Hepatic stellate cell (primary cell): ENCODE data around the gene ASAP2.

Experiments
- DNase-seq: peaks from one replicate; pipeline ENCODE4 v3.0.0; 2011; ENCODE audit warnings: low spot score

The ASAP2 gene

GRCh38 chr2:9184361-9184760, 22.3 kb upstream of the ASAP2 start:
- no peak for DNase-seq

GRCh38 chr2:9187620-9188214, 18.9 kb upstream of the ASAP2 start:
- DNase-seq: no peak

GRCh38 chr2:9188823-9189222, 17.8 kb upstream of the ASAP2 start:
- no peak for DNase-seq

- DNase-seq: no peak
Observed at GRCh38 chr2:9189901-9190300, 16.7 kb upstream of the ASAP2 start.

- DNase-seq: peak; percentile 90
Observed at GRCh38 chr2:9191041-9191481, 15.6 kb upstream of the ASAP2 start.

GRCh38 chr2:9192712-9193111, 13.9 kb upstream of the ASAP2 start:
- DNase-seq: no peak

GRCh38 chr2:9194352-9194751, 12.3 kb upstream of the ASAP2 start:
- DNase-seq: no peak

GRCh38 chr2:9196637-9197036, 10.0 kb upstream of the ASAP2 start:
- DNase-seq: no peak

GRCh38 chr2:9197916-9198315, 8.7 kb upstream of the ASAP2 start:
- DNase-seq: no peak

GRCh38 chr2:9199716-9200632, 6.6 kb upstream of the ASAP2 start:
- DNase-seq: no peak

GRCh38 chr2:9200633-9201015, 6.0 kb upstream of the ASAP2 start:
- DNase-seq: no peak

- DNase-seq: peak; percentile 81
Observed at GRCh38 chr2:9201185-9201891, 5.3 kb upstream of the ASAP2 start.

GRCh38 chr2:9203006-9203405, 3.6 kb upstream of the ASAP2 start:
- DNase-seq: no peak

GRCh38 chr2:9203876-9204275, 2.7 kb upstream of the ASAP2 start:
- DNase-seq: no peak

GRCh38 chr2:9204939-9205338, 1.7 kb upstream of the ASAP2 start:
- no peak for DNase-seq

GRCh38 chr2:9205486-9205885, 1.1 kb upstream of the ASAP2 start:
- no peak for DNase-seq

GRCh38 chr2:9206991-9207640, 504 bp downstream of the ASAP2 start:
- no peak for DNase-seq

GRCh38 chr2:9207641-9208311, 1.2 kb downstream of the ASAP2 start:
- DNase-seq: no peak

- DNase-seq: no peak
Observed at GRCh38 chr2:9208875-9209274, 2.3 kb downstream of the ASAP2 start.

GRCh38 chr2:9210030-9210429, 3.4 kb downstream of the ASAP2 start:
- DNase-seq: no peak

- DNase-seq: no peak
Observed at GRCh38 chr2:9211496-9211895, 4.9 kb downstream of the ASAP2 start.
